ENCODE data around the gene C1QTNF9. TPM values are rescaled to one million over a fixed set of nuclear protein-coding genes. Genes with fewer than 3 reads are reported as not detected.
A peak's percentile ranks its signal among the peaks of the same experiment; 100 is the strongest.
"Not testable (repeated sequence)": the region's sequence is repeated elsewhere in the genome, so short reads cannot be mapped to it uniquely, and the experiment has no call there.

The C1QTNF9 gene
- not detected in 2 replicates for total RNA-seq (2014; rRNA removed; shearing (Covaris generic))

- DNase-seq (ENCODE audit: low read depth in 1 of 2, low spot score in 2 of 2), result not testable (repeated sequence)
Observed at GRCh38 chr13:24309300-24309699, at the start of gene C1QTNF9. C1QTNF9 (plus strand) TSS chr13:24309580; CDS start chr13:24316004, 6,424 bp downstream.

GRCh38 chr13:24261566-24261965 lies 47.8 kb upstream of the C1QTNF9 start:
- H3K4me1 ChIP-seq (replicated peaks), result no peaks in the 10 kb centered on the region
- H3K27ac ChIP-seq, result no peak overlapping the region
- no peaks in the 10 kb centered on the region for H3K27me3 ChIP-seq (replicated peaks)
- H3K36me3 ChIP-seq, result no peaks in the 10 kb centered on the region; the same call in 1 of the 2 replicates
- H3K4me3 ChIP-seq, result no peak overlapping the region
- H3K9me3 ChIP-seq (replicated peaks), result no peaks in the 10 kb centered on the region
- no peak for DNase-seq (ENCODE audit: low read depth in 1 of 2, low spot score in 2 of 2)

More at GRCh38 chr13:24309300-24309699, at the start of gene C1QTNF9:
- H3K27me3 ChIP-seq (replicated peaks); H3K9me3 ChIP-seq (replicated peaks); H3K4me3 ChIP-seq; H3K36me3 ChIP-seq; H3K27ac ChIP-seq; H3K4me1 ChIP-seq (replicated peaks): not testable (repeated sequence)

GRCh38 chr13:24263632-24264031 lies 45.7 kb upstream of the C1QTNF9 start:
- Histone ChIP-seq H3K4me3 (no peak overlapping the region), H3K9me3 (replicated peaks) (no peaks in the 10 kb centered on the region)
- no peak for DNase-seq (ENCODE audit: low read depth in 1 of 2, low spot score in 2 of 2)

GRCh38 chr13:24264976-24265375 lies 44.4 kb upstream of the C1QTNF9 start:
- no peak overlapping the region for H3K4me3 ChIP-seq
- no peaks in the 10 kb centered on the region for H3K9me3 ChIP-seq (replicated peaks)
- no peaks in the 10 kb centered on the region for H3K27me3 ChIP-seq (replicated peaks)
- no peak overlapping the region for H3K27ac ChIP-seq
- H3K4me1 ChIP-seq (replicated peaks), result peaks cover 1% of the 10 kb centered on the region
- DNase-seq (ENCODE audit: low read depth in 1 of 2, low spot score in 2 of 2), result no peak
- no peaks in the 10 kb centered on the region for H3K36me3 ChIP-seq

More at GRCh38 chr13:24263632-24264031, 45.7 kb upstream of the C1QTNF9 start:
- Histone ChIP-seq H3K27ac (no peak overlapping the region), H3K27me3 (replicated peaks) (no peaks in the 10 kb centered on the region), H3K4me1 (replicated peaks) (no peaks in the 10 kb centered on the region), H3K36me3 (no peaks in the 10 kb centered on the region)

GRCh38 chr13:24265453-24265852 lies 43.9 kb upstream of the C1QTNF9 start:
- H3K4me3 ChIP-seq, result no peak overlapping the region
- peaks cover 6% of the 10 kb centered on the region for H3K4me1 ChIP-seq (replicated peaks)
- no peaks in the 10 kb centered on the region for H3K27me3 ChIP-seq (replicated peaks)
- no peaks in the 10 kb centered on the region for H3K36me3 ChIP-seq
- no peaks in the 10 kb centered on the region for H3K9me3 ChIP-seq (replicated peaks)
- no peak overlapping the region for H3K27ac ChIP-seq
- DNase-seq (ENCODE audit: low read depth in 1 of 2, low spot score in 2 of 2), result no peak

GRCh38 chr13:24267274-24267673 lies 42.1 kb upstream of the C1QTNF9 start:
- Histone ChIP-seq H3K4me3 (no peak overlapping the region), H3K27ac (no peak overlapping the region), H3K4me1 (replicated peaks) (peaks cover 24% of the 10 kb centered on the region), H3K36me3 (no peaks in the 10 kb centered on the region), H3K27me3 (replicated peaks) (no peaks in the 10 kb centered on the region), H3K9me3 (replicated peaks) (no peaks in the 10 kb centered on the region)
- DNase-seq (ENCODE audit: low read depth in 1 of 2, low spot score in 2 of 2), result no peak

- H3K27me3 ChIP-seq (replicated peaks), result no peaks in the 10 kb centered on the region
- H3K4me1 ChIP-seq (replicated peaks), result peaks cover 25% of the 10 kb centered on the region
- no peak overlapping the region for H3K4me3 ChIP-seq
- no peak overlapping the region for H3K27ac ChIP-seq
- no peaks in the 10 kb centered on the region for H3K36me3 ChIP-seq
- no peaks in the 10 kb centered on the region for H3K9me3 ChIP-seq (replicated peaks)
- no peak for DNase-seq (ENCODE audit: low read depth in 1 of 2, low spot score in 2 of 2)
Observed at GRCh38 chr13:24267801-24268200, 41.6 kb upstream of the C1QTNF9 start.

- H3K4me1 ChIP-seq (replicated peaks), result peaks cover 25% of the 10 kb centered on the region
- no peaks in the 10 kb centered on the region for H3K27me3 ChIP-seq (replicated peaks)
- no peaks in the 10 kb centered on the region for H3K9me3 ChIP-seq (replicated peaks)
- H3K4me3 ChIP-seq, result no peak overlapping the region
- peak overlapping the region; percentile 3 for H3K27ac ChIP-seq
- no peak for DNase-seq (ENCODE audit: low read depth in 1 of 2, low spot score in 2 of 2)
- no peaks in the 10 kb centered on the region for H3K36me3 ChIP-seq
Observed at GRCh38 chr13:24269821-24270220, 39.6 kb upstream of the C1QTNF9 start.

GRCh38 chr13:24270639-24271141 lies 38.7 kb upstream of the C1QTNF9 start:
- H3K27me3 ChIP-seq (replicated peaks), result no peaks in the 10 kb centered on the region
- peak overlapping the region; percentile 9; the same call in 1 of the 2 replicates for H3K4me3 ChIP-seq
- H3K36me3 ChIP-seq, result no peaks in the 10 kb centered on the region
- H3K9me3 ChIP-seq (replicated peaks), result no peaks in the 10 kb centered on the region
- H3K27ac ChIP-seq, result peak overlapping the region; percentile 3
- peak in 1 of 2 experiments; percentile 57 for DNase-seq (ENCODE audit: low read depth in 1 of 2, low spot score in 2 of 2)
- H3K4me1 ChIP-seq (replicated peaks), result peaks cover 25% of the 10 kb centered on the region

- H3K4me1 ChIP-seq (replicated peaks), result peaks cover 25% of the 10 kb centered on the region
- H3K27me3 ChIP-seq (replicated peaks), result no peaks in the 10 kb centered on the region
- H3K4me3 ChIP-seq, result no peak overlapping the region
- no peak for DNase-seq (ENCODE audit: low read depth in 1 of 2, low spot score in 2 of 2)
- H3K9me3 ChIP-seq (replicated peaks), result no peaks in the 10 kb centered on the region
- no peak overlapping the region; the same call in 1 of the 2 replicates for H3K27ac ChIP-seq
- no peaks in the 10 kb centered on the region for H3K36me3 ChIP-seq
Observed at GRCh38 chr13:24271231-24271600, 38.2 kb upstream of the C1QTNF9 start.

GRCh38 chr13:24271601-24272451 lies 37.6 kb upstream of the C1QTNF9 start:
- H3K4me1 ChIP-seq (replicated peaks), result peaks cover 25% of the 10 kb centered on the region
- H3K9me3 ChIP-seq (replicated peaks), result no peaks in the 10 kb centered on the region
- H3K27ac ChIP-seq, result no peak overlapping the region; the same call in 1 of the 2 replicates
- H3K4me3 ChIP-seq, result peak overlapping the region; percentile 22
- H3K36me3 ChIP-seq, result no peaks in the 10 kb centered on the region
- peak in 1 of 2 experiments; percentile 47 for DNase-seq (ENCODE audit: low read depth in 1 of 2, low spot score in 2 of 2)
- H3K27me3 ChIP-seq (replicated peaks), result no peaks in the 10 kb centered on the region

GRCh38 chr13:24272452-24273161 lies 36.8 kb upstream of the C1QTNF9 start:
- peaks cover 25% of the 10 kb centered on the region for H3K4me1 ChIP-seq (replicated peaks)
- H3K27ac ChIP-seq, result no peak overlapping the region
- no peak for DNase-seq (ENCODE audit: low read depth in 1 of 2, low spot score in 2 of 2)
- H3K36me3 ChIP-seq, result no peaks in the 10 kb centered on the region
- no peaks in the 10 kb centered on the region for H3K27me3 ChIP-seq (replicated peaks)
- H3K9me3 ChIP-seq (replicated peaks), result no peaks in the 10 kb centered on the region
- H3K4me3 ChIP-seq, result no peak overlapping the region

GRCh38 chr13:24273926-24274325 lies 35.5 kb upstream of the C1QTNF9 start:
- Histone ChIP-seq H3K9me3 (replicated peaks) (no peaks in the 10 kb centered on the region), H3K4me1 (replicated peaks) (peaks cover 25% of the 10 kb centered on the region), H3K27ac (no peak overlapping the region), H3K36me3 (no peaks in the 10 kb centered on the region), H3K4me3 (no peak overlapping the region), H3K27me3 (replicated peaks) (no peaks in the 10 kb centered on the region)
- no peak for DNase-seq (ENCODE audit: low read depth in 1 of 2, low spot score in 2 of 2)

Measured in SJSA1 (cell line).